ENCODE measurements around the gene ARHGAP31. TPM values are rescaled to one million over a fixed set of nuclear protein-coding genes. Genes with fewer than 3 reads are reported as not detected.

ARHGAP31 gene
- total RNA-seq, 4 donors from 2014 or later = 40.5 to 46.5 (median 44.4) TPM

GRCh38 chr3:119388577-119388976, 94.4 kb downstream of the ARHGAP31 start:
- Histone ChIP-seq H3K36me3 (peaks cover 0 to 74% (median 3%) of the 10 kb centered on the region in 3 donors), H3K4me1 (no peaks in the 10 kb centered on the region)

GRCh38 chr3:119395923-119396358, 101.8 kb downstream of the ARHGAP31 start:
- WGBS, 2 donors = 82 to 88% methylated on average over 2 of the region's 2 CpGs
- no peaks in the 10 kb centered on the region for H3K27me3 ChIP-seq
- H3K9me3 ChIP-seq = no peaks in the 10 kb centered on the region
- TF ChIP-seq POLR2A (IDR thresholded peaks at IDR 0.05) (no peak), EP300 (IDR thresholded peaks at IDR 0.05) (no peak), CTCF (IDR thresholded peaks at IDR 0.05) (no peak)
- H3K36me3 ChIP-seq = peaks cover 0 to 90% (median 5%) of the 10 kb centered on the region in 3 donors
- no peak overlapping the region for H3K4me3 ChIP-seq
- no peak for DNase-seq (ENCODE audit: low spot score in 2 of 2)
- no peak overlapping the region for H3K27ac ChIP-seq
- no peaks in the 10 kb centered on the region for H3K4me1 ChIP-seq

More at GRCh38 chr3:119388577-119388976, 94.4 kb downstream of the ARHGAP31 start:
- no peaks in the 10 kb centered on the region for H3K9me3 ChIP-seq
- TF ChIP-seq CTCF (IDR thresholded peaks at IDR 0.05) (peak in 3 of 5 experiments; percentile 21 to 65 (median 35)), POLR2A (IDR thresholded peaks at IDR 0.05) (no peak), EP300 (IDR thresholded peaks at IDR 0.05) (no peak)
- WGBS, 2 donors = 68 to 85% methylated on average over 8 of the region's 8 CpGs
- DNase-seq (ENCODE audit: low spot score in 2 of 2) = no peak
- H3K27me3 ChIP-seq = no peaks in the 10 kb centered on the region
- peak overlapping the region in 1 of 4 donors; percentile 30 for H3K27ac ChIP-seq
- no peak overlapping the region for H3K4me3 ChIP-seq

GRCh38 chr3:119396870-119397269, 102.7 kb downstream of the ARHGAP31 start:
- Histone ChIP-seq H3K27ac (no peak overlapping the region), H3K9me3 (no peaks in the 10 kb centered on the region), H3K4me1 (no peaks in the 10 kb centered on the region), H3K27me3 (no peaks in the 10 kb centered on the region), H3K4me3 (no peak overlapping the region), H3K36me3 (peaks cover 4 to 90% (median 5%) of the 10 kb centered on the region in 3 donors)
- TF ChIP-seq EP300 (IDR thresholded peaks at IDR 0.05) = no peak
- no peak for TF ChIP-seq POLR2A (IDR thresholded peaks at IDR 0.05)
- no peak for TF ChIP-seq CTCF (IDR thresholded peaks at IDR 0.05)
- no peak for DNase-seq (ENCODE audit: low spot score in 2 of 2)
- WGBS, 2 donors = 97 to 99% methylated on average over 2 of the region's 2 CpGs

- WGBS, 2 donors = 80 to 82% methylated on average over 5 of the region's 5 CpGs
- no peaks in the 10 kb centered on the region for H3K9me3 ChIP-seq
- no peaks in the 10 kb centered on the region for H3K27me3 ChIP-seq
- H3K4me1 ChIP-seq = no peaks in the 10 kb centered on the region
- no peak for DNase-seq (ENCODE audit: low spot score in 2 of 2)
- H3K27ac ChIP-seq = no peak overlapping the region
- peaks cover 2 to 89% (median 9%) of the 10 kb centered on the region in 3 donors for H3K36me3 ChIP-seq
- TF ChIP-seq POLR2A (IDR thresholded peaks at IDR 0.05) (no peak), CTCF (IDR thresholded peaks at IDR 0.05) (no peak), EP300 (IDR thresholded peaks at IDR 0.05) (no peak)
- H3K4me3 ChIP-seq = no peak overlapping the region
Measured at GRCh38 chr3:119400466-119400865, 106.3 kb downstream of the ARHGAP31 start.

- peaks cover 2 to 83% (median 9%) of the 10 kb centered on the region in 3 donors for H3K36me3 ChIP-seq
- 85 to 87% methylated on average over 5 of the region's 5 CpGs for WGBS, 2 donors
- no peak overlapping the region for H3K27ac ChIP-seq
- no peaks in the 10 kb centered on the region for H3K9me3 ChIP-seq
- no peak for DNase-seq (ENCODE audit: low spot score in 2 of 2)
- TF ChIP-seq POLR2A (IDR thresholded peaks at IDR 0.05) (no peak), EP300 (IDR thresholded peaks at IDR 0.05) (no peak), CTCF (IDR thresholded peaks at IDR 0.05) (no peak)
- no peaks in the 10 kb centered on the region for H3K27me3 ChIP-seq
- H3K4me3 ChIP-seq = no peak overlapping the region
- no peaks in the 10 kb centered on the region for H3K4me1 ChIP-seq
Measured at GRCh38 chr3:119401069-119401468, 106.9 kb downstream of the ARHGAP31 start.

Data from tibial nerve (tissue), 4 donors.